HG03571 (cell line): ENCODE data around the gene ZNF397.

Source experiments
- ATAC-seq: cut with Tn5 transposase; IDR thresholded peaks from one replicate; pipeline ENCODE4 v1.9.1; 2021; ENCODE audit not compliant: unreplicated experiment

The ZNF397 gene

GRCh38 chr18:35290094-35290735 is 49.4 kb downstream of the ZNF397 start, which contains the start of gene ZSCAN30:
TSS of gene ZSCAN30 (minus strand) at chr18:35290229. CDS start at chr18:35264352, 25,877 bp downstream.
- peak; percentile 91 for ATAC-seq

GRCh38 chr18:35291166-35291565 is 50.3 kb downstream of the ZNF397 start:
- ATAC-seq, result no peak

DNA sequence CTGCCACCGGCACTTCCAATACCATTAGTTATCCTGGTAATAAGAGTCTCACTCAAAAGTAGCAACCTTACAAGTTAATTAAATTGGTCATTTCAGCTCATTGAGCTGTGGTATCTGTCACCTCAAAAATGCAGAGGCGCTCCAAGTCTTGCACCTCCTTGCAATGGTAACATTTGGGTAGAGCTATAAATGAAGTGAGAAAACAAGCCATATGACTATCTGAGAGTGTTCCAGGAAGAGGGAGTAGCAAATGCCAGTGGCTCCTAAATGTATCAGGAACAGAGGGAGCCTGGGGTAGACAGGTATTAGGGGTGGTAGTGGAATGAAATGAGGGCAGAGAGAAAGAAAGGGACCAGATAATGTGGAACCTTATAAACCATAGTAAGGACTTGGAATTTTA is 55.2 kb downstream of the ZNF397 start:
- ATAC-seq, result no peak

- ATAC-seq, result no peak
Measured at GRCh38 chr18:35303610-35304009, 62.8 kb downstream of the ZNF397 start.

GRCh38 chr18:35306588-35307250 is 65.9 kb downstream of the ZNF397 start:
- no peak for ATAC-seq
